ENCODE data around the gene TMEM201.

DNA sequence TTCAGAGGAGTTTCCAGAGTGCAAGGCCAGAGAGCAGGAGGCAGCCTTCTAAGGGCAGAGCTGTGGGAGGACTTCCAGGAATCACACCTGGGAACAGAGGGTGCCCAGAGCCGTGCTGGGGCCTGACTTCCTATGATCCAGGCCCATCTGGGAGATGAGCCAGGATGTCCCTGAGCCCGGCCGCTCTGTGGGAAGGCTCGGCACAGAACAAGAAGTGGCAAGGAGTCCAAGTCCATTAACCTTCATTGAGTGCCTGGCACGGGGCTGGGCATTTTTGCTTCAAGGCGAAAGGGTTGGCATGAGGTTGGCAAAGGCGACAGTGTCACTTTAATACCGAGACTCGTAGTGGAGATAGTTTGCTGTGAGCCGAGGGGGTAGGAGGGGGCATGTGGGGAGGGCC is 18.2 kb downstream of the TMEM201 start:
- TF ChIP-seq, protein P1, sequence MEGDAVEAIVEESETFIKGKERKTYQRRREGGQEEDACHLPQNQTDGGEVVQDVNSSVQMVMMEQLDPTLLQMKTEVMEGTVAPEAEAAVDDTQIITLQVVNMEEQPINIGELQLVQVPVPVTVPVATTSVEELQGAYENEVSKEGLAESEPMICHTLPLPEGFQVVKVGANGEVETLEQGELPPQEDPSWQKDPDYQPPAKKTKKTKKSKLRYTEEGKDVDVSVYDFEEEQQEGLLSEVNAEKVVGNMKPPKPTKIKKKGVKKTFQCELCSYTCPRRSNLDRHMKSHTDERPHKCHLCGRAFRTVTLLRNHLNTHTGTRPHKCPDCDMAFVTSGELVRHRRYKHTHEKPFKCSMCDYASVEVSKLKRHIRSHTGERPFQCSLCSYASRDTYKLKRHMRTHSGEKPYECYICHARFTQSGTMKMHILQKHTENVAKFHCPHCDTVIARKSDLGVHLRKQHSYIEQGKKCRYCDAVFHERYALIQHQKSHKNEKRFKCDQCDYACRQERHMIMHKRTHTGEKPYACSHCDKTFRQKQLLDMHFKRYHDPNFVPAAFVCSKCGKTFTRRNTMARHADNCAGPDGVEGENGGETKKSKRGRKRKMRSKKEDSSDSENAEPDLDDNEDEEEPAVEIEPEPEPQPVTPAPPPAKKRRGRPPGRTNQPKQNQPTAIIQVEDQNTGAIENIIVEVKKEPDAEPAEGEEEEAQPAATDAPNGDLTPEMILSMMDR (IDR thresholded peaks at IDR 0.05), result no peak
- no peak for TF ChIP-seq POLR2A (IDR thresholded peaks at IDR 0.05)
